ENCODE data around the gene TMEM141. TPM values are rescaled to one million over a fixed set of nuclear protein-coding genes. Genes with fewer than 3 reads are reported as not detected.

Gene TMEM141
- total and polyA plus RNA-seq, 2 donors (not counting 3 experiments of a cell fraction or from before 2014, with no cell fraction given): 43.2 to 146 TPM

DNA sequence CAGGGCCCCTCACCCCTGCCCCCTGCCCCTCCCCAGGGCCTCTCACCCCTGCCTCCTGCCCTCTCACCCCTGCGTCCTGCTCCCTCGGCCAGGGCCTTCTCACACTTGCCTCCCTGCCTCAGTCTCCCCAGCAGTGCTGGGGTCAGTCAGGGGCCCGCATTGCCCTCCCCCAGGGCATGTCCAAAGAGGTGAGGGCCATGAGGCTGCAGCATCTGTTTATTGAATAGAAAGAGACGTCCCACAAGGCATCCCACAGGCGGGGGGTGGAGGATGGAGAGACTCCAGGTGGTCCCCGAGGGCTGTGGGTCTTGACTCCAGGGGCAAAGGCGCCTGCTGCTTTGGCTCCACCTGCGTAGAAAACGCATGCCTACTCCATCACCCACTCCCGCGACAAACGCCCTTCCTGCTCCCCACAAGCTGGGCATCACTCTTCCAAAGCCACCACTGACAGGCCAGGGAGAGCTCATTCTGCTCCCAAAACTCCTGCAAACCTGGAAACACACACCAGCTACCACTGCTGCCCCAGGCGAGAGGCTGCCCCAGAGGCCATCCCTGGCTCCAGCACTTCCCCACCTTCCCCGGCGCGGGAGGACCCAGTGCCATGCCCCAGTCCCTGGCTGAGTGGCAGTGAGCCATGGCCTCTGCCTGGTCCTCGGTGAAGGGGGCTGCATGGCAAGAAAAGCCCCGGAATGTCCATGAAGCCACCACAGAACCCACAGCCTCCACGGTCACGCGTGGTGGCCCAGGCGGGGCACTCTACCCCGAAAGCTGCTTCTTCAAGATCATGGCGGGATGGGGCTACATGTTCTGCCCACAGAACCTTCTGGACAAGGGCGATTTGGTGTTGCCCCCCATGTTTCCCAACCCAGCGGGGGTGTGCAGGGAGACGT is 31.5 kb upstream of the TMEM141 start:
- Histone ChIP-seq H3K79me2 (ENCODE audit: control insufficient read depth, insufficient read depth, low read length) (no peaks in the 10 kb centered on the region), H3K4me3 (replicated peaks in 1 of 3; ENCODE audit: insufficient read depth in 1 of 3, low read depth in 1 of 3, low read length in 3 of 3) (no peak overlapping the region), H3K27me3 (ENCODE audit: control insufficient read depth in 2 of 2, insufficient read depth in 2 of 2, low read length in 2 of 2) (no peaks in the 10 kb centered on the region), H3K27ac (ENCODE audit: insufficient read depth, low read depth, low read length) (no peak overlapping the region), H3K9ac (replicated peaks; ENCODE audit: extremely low read depth, insufficient read depth, low read length) (no peak overlapping the region), H4K20me1 (replicated peaks; ENCODE audit: control insufficient read depth, extremely low read depth, insufficient read depth, low read length) (no peaks in the 10 kb centered on the region), H3K4me1 (ENCODE audit: control insufficient read depth, extremely low read depth, insufficient read depth, low read length) (no peaks in the 10 kb centered on the region), H2AFZ (ENCODE audit: low read depth, low read length) (no peak overlapping the region), H3K9me1 (replicated peaks; ENCODE audit: control insufficient read depth, extremely low read depth, insufficient read depth, low read length) (no peaks in the 10 kb centered on the region), H3K9me3 (replicated peaks; ENCODE audit: control insufficient read depth, insufficient read depth, low read length) (no peaks in the 10 kb centered on the region), H3K4me2 (ENCODE audit: insufficient read depth, low read length) (no peak overlapping the region), H3K36me3 (ENCODE audit: control insufficient read depth in 2 of 2, extremely low read depth in 1 of 2, insufficient read depth in 2 of 2, low read length in 2 of 2) (no peaks in the 10 kb centered on the region)
- intact Hi-C loops (cut with micrococcal nuclease) (no loop called here), dilution Hi-C loops (cut with MboI; ENCODE audit: extremely low pct_ligation_motif_present, low sequenced_read_pairs) (no loop called here)
- ChIA-PET POLR2A (no interaction called here), CTCF (interaction anchor here (1.1 to 2.1 kb wide), 3 partner anchors 9 to 31 kb away, joined by 3 to 7 read pairs (median 5); partner anchors contain the start of genes LCN10 and TMEM141)
- no TSS peak for BruUV-seq (replicated peaks)
- DNase-seq (ENCODE audit: low read depth, low spot score): no peak
- no peak for FAIRE-seq
- TF ChIP-seq, protein P1, sequence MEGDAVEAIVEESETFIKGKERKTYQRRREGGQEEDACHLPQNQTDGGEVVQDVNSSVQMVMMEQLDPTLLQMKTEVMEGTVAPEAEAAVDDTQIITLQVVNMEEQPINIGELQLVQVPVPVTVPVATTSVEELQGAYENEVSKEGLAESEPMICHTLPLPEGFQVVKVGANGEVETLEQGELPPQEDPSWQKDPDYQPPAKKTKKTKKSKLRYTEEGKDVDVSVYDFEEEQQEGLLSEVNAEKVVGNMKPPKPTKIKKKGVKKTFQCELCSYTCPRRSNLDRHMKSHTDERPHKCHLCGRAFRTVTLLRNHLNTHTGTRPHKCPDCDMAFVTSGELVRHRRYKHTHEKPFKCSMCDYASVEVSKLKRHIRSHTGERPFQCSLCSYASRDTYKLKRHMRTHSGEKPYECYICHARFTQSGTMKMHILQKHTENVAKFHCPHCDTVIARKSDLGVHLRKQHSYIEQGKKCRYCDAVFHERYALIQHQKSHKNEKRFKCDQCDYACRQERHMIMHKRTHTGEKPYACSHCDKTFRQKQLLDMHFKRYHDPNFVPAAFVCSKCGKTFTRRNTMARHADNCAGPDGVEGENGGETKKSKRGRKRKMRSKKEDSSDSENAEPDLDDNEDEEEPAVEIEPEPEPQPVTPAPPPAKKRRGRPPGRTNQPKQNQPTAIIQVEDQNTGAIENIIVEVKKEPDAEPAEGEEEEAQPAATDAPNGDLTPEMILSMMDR (IDR thresholded peaks at IDR 0.05; ENCODE audit: extremely low read depth in 1 of 2, insufficient read depth in 1 of 2, low read depth in 1 of 2, low read length in 2 of 2): no peak
- TF ChIP-seq FOS (IDR thresholded peaks at IDR 0.05; ENCODE audit: borderline replicate concordance, insufficient read depth, low read length) (no peak), POLR2AphosphoS5 (IDR thresholded peaks at IDR 0.05; ENCODE audit: insufficient read depth, low read depth, low read length) (no peak), JUN (IDR thresholded peaks at IDR 0.05; ENCODE audit: borderline replicate concordance, insufficient read depth, insufficient read length, low read depth) (no peak), GATA2 (IDR thresholded peaks at IDR 0.05; ENCODE audit: insufficient read depth, insufficient read length, low read depth, low read length) (no peak), POLR2A (IDR thresholded peaks at IDR 0.05; ENCODE audit: low read depth, low read length) (no peak), EZH2 (IDR thresholded peaks at IDR 0.05; ENCODE audit: borderline replicate concordance, low read depth, low read length, severe bottlenecking) (no peak), MYC (IDR thresholded peaks at IDR 0.05; ENCODE audit: low read depth, low read length) (no peak)
- TF ChIP-seq, protein P2, sequence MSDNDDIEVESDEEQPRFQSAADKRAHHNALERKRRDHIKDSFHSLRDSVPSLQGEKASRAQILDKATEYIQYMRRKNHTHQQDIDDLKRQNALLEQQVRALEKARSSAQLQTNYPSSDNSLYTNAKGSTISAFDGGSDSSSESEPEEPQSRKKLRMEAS (IDR thresholded peaks at IDR 0.05; ENCODE audit: insufficient read depth, insufficient read length): no peak

Measured in endothelial cell of umbilical vein (primary cell).